A549 (cell line): ENCODE data around the gene AFAP1L2. TPM values are rescaled to one million over a fixed set of nuclear protein-coding genes. Genes with fewer than 3 reads are reported as not detected.

ENCODE experiments used
- ATAC-seq, 2 experiments: fragments of 200-7000 bp in 1 of 2; fragments of >200 bp in 1 of 2; cut with Nextera tagmentation in 1 of 2; cut with Tn5 transposase in 1 of 2; 3 replicates each; pipeline versions ENCODE4 v1.8.0 to v1.9.1; 2018 to 2020; ENCODE audit warnings: mild to moderate bottlenecking in 1 of 2, moderate library complexity in 1 of 2
- CTCF ChIA-PET: fragments of 300-600 bp; sonication (Branson Sonifier 250); formaldehyde crosslinking; extraction: SDS; loops from one replicate; lab custom pipeline; 2021; ENCODE audit warnings: antibody characterized with exemption, inconsistent platforms; lab: Yijun Ruan, JAX
- POLR2A ChIA-PET: fragments of 350-600 bp; formaldehyde crosslinking; extraction: SDS; loops from one replicate; lab custom pipeline; 2021; ENCODE audit warnings: antibody characterized with exemption, inconsistent platforms; lab: Yijun Ruan, JAX
- DNase-seq, 2 experiments: peaks; one replicate each; pipeline versions ENCODE4 v3.0.0 to v3.0.0-alpha.2; 2011 to 2016; ENCODE audit warnings: low read depth in 1 of 2, low spot score in 1 of 2
- FAIRE-seq: peaks from 2 replicates; lab custom pipeline; 2011; peaks lifted over from hg19 to GRCh38; lab: Jason Lieb, UNC
- H3K27ac ChIP-seq, 2 experiments: fragments of >200 bp; sonication (Bioruptor Twin); formaldehyde crosslinking; 3 replicates each; pipeline ENCODE4 v1.5.1; 2016 to 2017
- H3K4me1 ChIP-seq: fragments of >200 bp; sonication (Bioruptor Twin); formaldehyde crosslinking; 3 replicates; pipeline ENCODE4 v1.6.1; 2016
- H3K4me2 ChIP-seq: fragments of >200 bp; sonication (Bioruptor Twin); formaldehyde crosslinking; 3 replicates; pipeline ENCODE4 v1.6.1; 2016
- H3K4me3 ChIP-seq: fragments of >200 bp; sonication (Bioruptor Twin); formaldehyde crosslinking; 3 replicates; pipeline ENCODE4 v1.5.1; 2016
- H3K9me3 ChIP-seq: fragments of >200 bp; sonication (Bioruptor Twin); formaldehyde crosslinking; 3 replicates; pipeline ENCODE4 v1.6.1; 2016
- BHLHE40 ChIP-seq: IDR thresholded peaks from 2 replicates; pipeline ENCODE4 v1.6.1; 2012; ENCODE audit warnings: low read depth, low read length, inconsistent platforms
- CEBPB ChIP-seq, 2 experiments: fragments of >200 bp in 1 of 2; sonication (Bioruptor Twin) in 1 of 2; formaldehyde crosslinking in 1 of 2; IDR thresholded peaks; 2 replicates each; pipeline ENCODE4 v1.6.1; 2012 to 2016
- CHD2 ChIP-seq: fragments of 150-350 bp; IDR thresholded peaks from 2 replicates; pipeline ENCODE4 v1.6.1; 2014; ENCODE audit warnings: low read length; ENCODE audit not compliant: partially characterized antibody
- GATA3 ChIP-seq: IDR thresholded peaks from 2 replicates; pipeline ENCODE4 v1.6.1; 2012; ENCODE audit warnings: borderline replicate concordance
- HDAC2 ChIP-seq: fragments of 200-600 bp; sonication (generic); IDR thresholded peaks from 2 replicates; pipeline ENCODE4 v1.6.1; 2016
- HEYL ChIP-seq: fragments of 250-450 bp; sonication (Bioruptor Pico); IDR thresholded peaks from 2 replicates; pipeline ENCODE4 v1.8.0; 2021; ENCODE audit warnings: mild to moderate bottlenecking, moderate library complexity
- MYC ChIP-seq: IDR thresholded peaks from 2 replicates; pipeline ENCODE4 v1.6.1; 2012; ENCODE audit warnings: mild to moderate bottlenecking, inconsistent platforms, low read length, improper control_type of control experiment, borderline replicate concordance
- NPAS2 ChIP-seq: fragments of 250-450 bp; sonication (Bioruptor Pico); IDR thresholded peaks from 2 replicates; pipeline ENCODE4 v1.8.0; 2022; ENCODE audit warnings: mild to moderate bottlenecking, moderate library complexity, borderline replicate concordance
- PHF8 ChIP-seq: fragments of 200-600 bp; sonication (generic); IDR thresholded peaks from 2 replicates; pipeline ENCODE4 v1.6.1; 2016; ENCODE audit warnings: low read depth, mild to moderate bottlenecking, antibody characterized with exemption, moderate library complexity, borderline replicate concordance
- RAD21 ChIP-seq, 2 experiments: fragments of >200 bp in 1 of 2; sonication (Bioruptor Twin) in 1 of 2; formaldehyde crosslinking in 1 of 2; IDR thresholded peaks in 1 of 2; conservative IDR thresholded peaks in 1 of 2; 2 replicates in 1 of 2; 3 replicates in 1 of 2; pipeline ENCODE4 v1.6.1; 2012 to 2018; ENCODE audit warnings: inconsistent platforms in 1 of 2
- RNF2 ChIP-seq: fragments of 200-600 bp; sonication (generic); IDR thresholded peaks from 2 replicates; pipeline ENCODE4 v1.6.1; 2016; ENCODE audit warnings: low read depth, mild to moderate bottlenecking, antibody characterized with exemption, moderate library complexity, borderline replicate concordance
- SMC3 ChIP-seq: fragments of >200 bp; sonication (Bioruptor Twin); formaldehyde crosslinking; IDR thresholded peaks from 3 replicates; pipeline ENCODE4 v1.6.1; 2018; ENCODE audit warnings: inconsistent platforms
- TFCP2L1 ChIP-seq: fragments of 250-450 bp; sonication (Bioruptor Pico); IDR thresholded peaks from 2 replicates; pipeline ENCODE4 v1.5.0; 2021; ENCODE audit warnings: mild to moderate bottlenecking
- ZNF302 ChIP-seq: fragments of 250-450 bp; sonication (Bioruptor Pico); IDR thresholded peaks from 2 replicates; pipeline ENCODE4 v1.9.0; 2021; ENCODE audit warnings: inconsistent platforms, mild to moderate bottlenecking, moderate library complexity
- WGBS: methylation state at CpG from one replicate; pipeline ENCODE4 v1.1.6; 2017; ENCODE audit errors: missing lambda C conversion rate; 5-methylcytosine and 5-hydroxymethylcytosine counted together
- polyA plus RNA-seq, 4 experiments: library from polyadenylated mRNA; depleted of rRNA in 3 of 4; stranded (reverse); fragments of >200 nt; fragmentation: RNase III in 1 of 4; extraction: RNeasy Plus Mini Kit Qiagen cat#74134 plus additional on column Dnase treatment in 1 of 4; gene quantifications; 2 replicates in 3 of 4; 3 replicates in 1 of 4; pipeline ENCODE4 v1.2.3, GENCODE V29; 2011 to 2017
- TF ChIP-seq, protein P1 (sequence below): fragments of >200 bp; sonication (Bioruptor Twin); formaldehyde crosslinking; IDR thresholded peaks from 3 replicates; pipeline ENCODE4 v1.5.1; 2016
- TF ChIP-seq, protein P2 (sequence below): fragments of >200 bp; sonication (Bioruptor Twin); formaldehyde crosslinking; IDR thresholded peaks from 2 replicates; pipeline ENCODE4 v1.6.1; 2016
- TF ChIP-seq, protein P3 (sequence below): fragments of 200-600 bp; sonication (generic); IDR thresholded peaks from 2 replicates; pipeline ENCODE4 v1.6.1; 2016; ENCODE audit warnings: antibody characterized with exemption, mild to moderate bottlenecking, moderate library complexity

The AFAP1L2 gene
- polyA plus RNA-seq, 2 of the 4 experiments (the other 2 are of a cell fraction), result 19.6 to 27.3 TPM

DNA sequence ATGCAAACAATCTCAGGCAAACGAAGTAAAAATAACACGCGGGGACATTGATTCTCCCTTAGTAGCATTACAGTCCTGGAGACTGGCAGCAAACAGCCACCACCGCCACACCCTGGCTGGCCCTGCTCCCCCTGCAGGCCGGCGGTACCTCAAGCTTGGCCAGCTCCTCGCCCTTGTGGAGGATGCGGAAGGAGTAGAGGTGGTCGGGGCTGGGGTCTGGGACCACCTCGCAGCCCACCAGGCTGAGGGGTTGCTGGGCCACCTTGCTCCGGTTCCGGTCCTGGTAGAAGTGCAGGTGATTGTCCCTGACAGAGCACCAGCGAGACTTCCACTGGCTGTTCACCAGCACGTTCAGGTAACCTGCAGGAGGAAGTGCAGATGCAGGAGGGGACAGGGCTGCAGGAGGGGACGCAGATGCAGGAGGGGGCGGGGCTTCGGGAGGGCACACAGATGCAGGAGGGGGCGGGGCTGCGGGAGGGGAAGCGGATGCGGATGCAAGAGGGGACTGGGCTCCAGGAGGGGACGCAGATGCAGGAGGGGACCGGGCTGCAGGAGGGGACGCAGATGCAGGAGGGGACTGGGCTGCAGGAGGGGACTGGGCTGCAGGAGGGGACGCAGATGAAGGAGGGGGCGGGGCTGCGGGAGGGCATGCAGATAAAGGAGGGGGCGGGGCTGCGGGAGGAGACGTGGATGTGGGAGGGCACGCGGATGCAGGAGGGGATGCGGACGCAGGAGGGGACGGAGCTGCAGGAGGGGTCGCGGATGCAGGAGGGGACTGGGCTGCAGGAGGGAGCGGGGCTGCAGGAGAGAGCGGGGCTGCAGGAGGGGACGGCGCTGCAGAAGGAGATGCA, 99.5 kb downstream of the AFAP1L2 start:
- peak in 1 of 2 experiments; percentile 37 for DNase-seq
- peak overlapping the region; percentile 29; the same call in 2 of the 3 replicates for H3K4me3 ChIP-seq
- WGBS, result 63% methylated on average over 24 of the region's 41 CpGs
- no peak for TF ChIP-seq RNF2
- TF ChIP-seq RAD21 (conservative IDR thresholded peaks at IDR 0.05 in 1 of 2, IDR thresholded peaks at IDR 0.05 in 1 of 2), result peak in 1 of 2 experiments; percentile 33; a peak in 1 of 5 replicates
- TF ChIP-seq, all 56 proteins: peak for 1
- Histone ChIP-seq H3K4me1 (peaks cover 28% of the 10 kb centered on the region), H3K27ac (peak overlapping the region; percentile 62 to 78), H3K4me2 (peak overlapping the region; percentile 89), H3K9me3 (no peaks in the 10 kb centered on the region)
- POLR2A ChIA-PET, result interaction anchor here (1.0 to 1.8 kb wide), 3 partner anchors 68 to 223 kb away, joined by 3 to 8 read pairs (median 3); no protein-coding TSS in a partner anchor
- no peak for FAIRE-seq
- peak; percentile 58 to 78; a peak in 5 of 6 replicates for ATAC-seq
- CTCF ChIA-PET, result interaction anchor here (0.6 to 3.1 kb wide), 79 partner anchors 8 to 517 kb away, joined by 3 to 140 read pairs (median 7); partner anchors contain the start of genes AFAP1L2 and FHIP2A

DNA sequence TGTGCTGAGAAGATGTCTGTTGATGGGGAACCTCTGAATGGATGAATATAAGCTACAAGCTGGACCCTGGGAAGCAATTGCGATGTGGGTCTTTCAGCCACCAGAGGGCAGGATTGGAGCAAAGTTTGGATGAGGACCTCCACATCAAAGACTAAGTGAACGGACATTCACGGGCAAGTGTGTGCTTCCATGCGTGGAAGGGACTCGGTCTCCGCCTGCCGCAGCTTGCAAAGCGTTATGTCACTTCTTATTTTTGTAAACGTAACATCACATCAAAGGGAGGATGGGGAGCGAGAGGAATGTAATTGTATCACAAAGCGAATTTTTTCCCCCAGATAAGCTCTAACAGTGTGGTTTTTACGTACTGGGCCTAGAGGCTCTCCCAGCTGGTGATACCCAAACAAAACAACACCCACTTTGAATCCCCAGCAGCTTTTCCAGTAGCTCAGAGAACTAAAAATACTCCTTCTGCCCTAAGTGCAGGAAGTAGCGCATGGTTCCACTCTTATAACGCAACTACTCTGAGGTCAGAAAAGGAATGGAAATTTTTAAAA, 100.2 kb downstream of the AFAP1L2 start:
- Histone ChIP-seq H3K9me3 (no peaks in the 10 kb centered on the region), H3K4me2 (peak overlapping the region; percentile 89), H3K4me3 (peak overlapping the region; percentile 29)
- FAIRE-seq (no peak), ATAC-seq (peak; percentile 67 to 80), DNase-seq (peak; percentile 79 to 80)
- ChIA-PET POLR2A (interaction anchor here (1.0 to 1.8 kb wide), 5 partner anchors 68 to 223 kb away, joined by 3 to 8 read pairs (median 3); no protein-coding TSS in a partner anchor), CTCF (interaction anchor here (0.6 to 3.1 kb wide), 93 partner anchors 8 to 573 kb away, joined by 3 to 140 read pairs (median 6); partner anchors contain the start of genes AFAP1L2 and FHIP2A)
- 16% methylated on average over 14 of the region's 14 CpGs for WGBS
- TF ChIP-seq TFCP2L1 (CRISPR knock-in tag), result no peak
- no peak for TF ChIP-seq GATA3
- TF ChIP-seq, protein P1, sequence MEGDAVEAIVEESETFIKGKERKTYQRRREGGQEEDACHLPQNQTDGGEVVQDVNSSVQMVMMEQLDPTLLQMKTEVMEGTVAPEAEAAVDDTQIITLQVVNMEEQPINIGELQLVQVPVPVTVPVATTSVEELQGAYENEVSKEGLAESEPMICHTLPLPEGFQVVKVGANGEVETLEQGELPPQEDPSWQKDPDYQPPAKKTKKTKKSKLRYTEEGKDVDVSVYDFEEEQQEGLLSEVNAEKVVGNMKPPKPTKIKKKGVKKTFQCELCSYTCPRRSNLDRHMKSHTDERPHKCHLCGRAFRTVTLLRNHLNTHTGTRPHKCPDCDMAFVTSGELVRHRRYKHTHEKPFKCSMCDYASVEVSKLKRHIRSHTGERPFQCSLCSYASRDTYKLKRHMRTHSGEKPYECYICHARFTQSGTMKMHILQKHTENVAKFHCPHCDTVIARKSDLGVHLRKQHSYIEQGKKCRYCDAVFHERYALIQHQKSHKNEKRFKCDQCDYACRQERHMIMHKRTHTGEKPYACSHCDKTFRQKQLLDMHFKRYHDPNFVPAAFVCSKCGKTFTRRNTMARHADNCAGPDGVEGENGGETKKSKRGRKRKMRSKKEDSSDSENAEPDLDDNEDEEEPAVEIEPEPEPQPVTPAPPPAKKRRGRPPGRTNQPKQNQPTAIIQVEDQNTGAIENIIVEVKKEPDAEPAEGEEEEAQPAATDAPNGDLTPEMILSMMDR, result peak; percentile 93
- no peak for TF ChIP-seq PHF8
- TF ChIP-seq CHD2, result no peak
- TF ChIP-seq HDAC2, result no peak
- TF ChIP-seq MYC, result no peak
- TF ChIP-seq ZNF302 (CRISPR knock-in tag), result no peak
- TF ChIP-seq HEYL (CRISPR knock-in tag), result no peak
- TF ChIP-seq NPAS2, result no peak
- TF ChIP-seq, protein P2, sequence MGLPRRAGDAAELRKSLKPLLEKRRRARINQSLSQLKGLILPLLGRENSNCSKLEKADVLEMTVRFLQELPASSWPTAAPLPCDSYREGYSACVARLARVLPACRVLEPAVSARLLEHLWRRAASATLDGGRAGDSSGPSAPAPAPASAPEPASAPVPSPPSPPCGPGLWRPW, result no peak
- peak; percentile 96 for TF ChIP-seq SMC3
- no peak for TF ChIP-seq BHLHE40
- TF ChIP-seq RAD21 (conservative IDR thresholded peaks at IDR 0.05 in 1 of 2, IDR thresholded peaks at IDR 0.05 in 1 of 2), result peak; percentile 96 to 98
- TF ChIP-seq, protein P3, sequence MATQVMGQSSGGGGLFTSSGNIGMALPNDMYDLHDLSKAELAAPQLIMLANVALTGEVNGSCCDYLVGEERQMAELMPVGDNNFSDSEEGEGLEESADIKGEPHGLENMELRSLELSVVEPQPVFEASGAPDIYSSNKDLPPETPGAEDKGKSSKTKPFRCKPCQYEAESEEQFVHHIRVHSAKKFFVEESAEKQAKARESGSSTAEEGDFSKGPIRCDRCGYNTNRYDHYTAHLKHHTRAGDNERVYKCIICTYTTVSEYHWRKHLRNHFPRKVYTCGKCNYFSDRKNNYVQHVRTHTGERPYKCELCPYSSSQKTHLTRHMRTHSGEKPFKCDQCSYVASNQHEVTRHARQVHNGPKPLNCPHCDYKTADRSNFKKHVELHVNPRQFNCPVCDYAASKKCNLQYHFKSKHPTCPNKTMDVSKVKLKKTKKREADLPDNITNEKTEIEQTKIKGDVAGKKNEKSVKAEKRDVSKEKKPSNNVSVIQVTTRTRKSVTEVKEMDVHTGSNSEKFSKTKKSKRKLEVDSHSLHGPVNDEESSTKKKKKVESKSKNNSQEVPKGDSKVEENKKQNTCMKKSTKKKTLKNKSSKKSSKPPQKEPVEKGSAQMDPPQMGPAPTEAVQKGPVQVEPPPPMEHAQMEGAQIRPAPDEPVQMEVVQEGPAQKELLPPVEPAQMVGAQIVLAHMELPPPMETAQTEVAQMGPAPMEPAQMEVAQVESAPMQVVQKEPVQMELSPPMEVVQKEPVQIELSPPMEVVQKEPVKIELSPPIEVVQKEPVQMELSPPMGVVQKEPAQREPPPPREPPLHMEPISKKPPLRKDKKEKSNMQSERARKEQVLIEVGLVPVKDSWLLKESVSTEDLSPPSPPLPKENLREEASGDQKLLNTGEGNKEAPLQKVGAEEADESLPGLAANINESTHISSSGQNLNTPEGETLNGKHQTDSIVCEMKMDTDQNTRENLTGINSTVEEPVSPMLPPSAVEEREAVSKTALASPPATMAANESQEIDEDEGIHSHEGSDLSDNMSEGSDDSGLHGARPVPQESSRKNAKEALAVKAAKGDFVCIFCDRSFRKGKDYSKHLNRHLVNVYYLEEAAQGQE, result no peak
- no peak for TF ChIP-seq CEBPB (IDR thresholded peaks at IDR 0.05)
- TF ChIP-seq, all 56 proteins: peak for 3
- H3K4me1 ChIP-seq, result peaks cover 28% of the 10 kb centered on the region
- peak overlapping the region; percentile 62 to 78 for H3K27ac ChIP-seq
